ENCODE measurements around the gene TMEM175.

DNA sequence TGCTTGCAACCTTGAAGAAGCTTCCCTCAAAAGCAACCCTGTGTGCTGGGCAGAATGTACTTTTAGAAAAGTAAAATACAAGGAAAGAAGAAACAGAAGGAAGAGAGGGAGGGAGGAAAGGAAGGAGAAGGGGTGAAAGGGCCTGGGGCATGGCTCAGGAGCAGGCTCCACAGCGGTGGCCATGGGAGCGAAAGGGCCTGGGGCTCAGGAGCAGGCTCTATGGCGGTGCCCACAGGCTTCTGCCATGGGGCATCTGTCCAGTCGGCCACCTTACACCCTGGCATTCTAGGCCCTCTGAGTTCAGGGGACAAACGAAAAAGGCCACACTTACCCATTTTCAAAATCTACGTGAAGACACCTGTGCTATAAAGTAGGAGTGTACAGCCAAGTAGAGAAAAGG lies 31.5 kb upstream of the TMEM175 start:
- TF ChIP-seq MXI1 (IDR thresholded peaks at IDR 0.05; ENCODE audit: borderline replicate concordance, low read depth, low read length) = no peak
- TF ChIP-seq, protein P1, sequence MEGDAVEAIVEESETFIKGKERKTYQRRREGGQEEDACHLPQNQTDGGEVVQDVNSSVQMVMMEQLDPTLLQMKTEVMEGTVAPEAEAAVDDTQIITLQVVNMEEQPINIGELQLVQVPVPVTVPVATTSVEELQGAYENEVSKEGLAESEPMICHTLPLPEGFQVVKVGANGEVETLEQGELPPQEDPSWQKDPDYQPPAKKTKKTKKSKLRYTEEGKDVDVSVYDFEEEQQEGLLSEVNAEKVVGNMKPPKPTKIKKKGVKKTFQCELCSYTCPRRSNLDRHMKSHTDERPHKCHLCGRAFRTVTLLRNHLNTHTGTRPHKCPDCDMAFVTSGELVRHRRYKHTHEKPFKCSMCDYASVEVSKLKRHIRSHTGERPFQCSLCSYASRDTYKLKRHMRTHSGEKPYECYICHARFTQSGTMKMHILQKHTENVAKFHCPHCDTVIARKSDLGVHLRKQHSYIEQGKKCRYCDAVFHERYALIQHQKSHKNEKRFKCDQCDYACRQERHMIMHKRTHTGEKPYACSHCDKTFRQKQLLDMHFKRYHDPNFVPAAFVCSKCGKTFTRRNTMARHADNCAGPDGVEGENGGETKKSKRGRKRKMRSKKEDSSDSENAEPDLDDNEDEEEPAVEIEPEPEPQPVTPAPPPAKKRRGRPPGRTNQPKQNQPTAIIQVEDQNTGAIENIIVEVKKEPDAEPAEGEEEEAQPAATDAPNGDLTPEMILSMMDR (conservative IDR thresholded peaks at IDR 0.05; ENCODE audit: low read depth, low read length) = no peak
- TF ChIP-seq POLR2A (IDR thresholded peaks at IDR 0.05; ENCODE audit: low read depth, low read length) = no peak
- TF ChIP-seq MAZ (IDR thresholded peaks at IDR 0.05; ENCODE audit: borderline replicate concordance, low read depth, low read length) = no peak
- no peak for TF ChIP-seq RCOR1 (IDR thresholded peaks at IDR 0.05; ENCODE audit: insufficient replicate concordance, low read length)
